Stimulated activated CD8-positive, alpha-beta memory T cell treated with anti-CD3 and anti-CD28 coated beads, Interleukin-4, amount 100 ng/mL, for 24 hours (primary cell): ENCODE data around the gene NTMT1.
A peak's percentile ranks its signal among the peaks of the same experiment; 100 is the strongest.
"Not testable (repeated sequence)": the region's sequence is repeated elsewhere in the genome, so short reads cannot be mapped to it uniquely, and the experiment has no call there.

Experiments
- DNase-seq: peaks from one replicate; pipeline ENCODE4 v3.0.0-alpha.2; 2020; ENCODE audit warnings: low read depth

The NTMT1 gene

DNA sequence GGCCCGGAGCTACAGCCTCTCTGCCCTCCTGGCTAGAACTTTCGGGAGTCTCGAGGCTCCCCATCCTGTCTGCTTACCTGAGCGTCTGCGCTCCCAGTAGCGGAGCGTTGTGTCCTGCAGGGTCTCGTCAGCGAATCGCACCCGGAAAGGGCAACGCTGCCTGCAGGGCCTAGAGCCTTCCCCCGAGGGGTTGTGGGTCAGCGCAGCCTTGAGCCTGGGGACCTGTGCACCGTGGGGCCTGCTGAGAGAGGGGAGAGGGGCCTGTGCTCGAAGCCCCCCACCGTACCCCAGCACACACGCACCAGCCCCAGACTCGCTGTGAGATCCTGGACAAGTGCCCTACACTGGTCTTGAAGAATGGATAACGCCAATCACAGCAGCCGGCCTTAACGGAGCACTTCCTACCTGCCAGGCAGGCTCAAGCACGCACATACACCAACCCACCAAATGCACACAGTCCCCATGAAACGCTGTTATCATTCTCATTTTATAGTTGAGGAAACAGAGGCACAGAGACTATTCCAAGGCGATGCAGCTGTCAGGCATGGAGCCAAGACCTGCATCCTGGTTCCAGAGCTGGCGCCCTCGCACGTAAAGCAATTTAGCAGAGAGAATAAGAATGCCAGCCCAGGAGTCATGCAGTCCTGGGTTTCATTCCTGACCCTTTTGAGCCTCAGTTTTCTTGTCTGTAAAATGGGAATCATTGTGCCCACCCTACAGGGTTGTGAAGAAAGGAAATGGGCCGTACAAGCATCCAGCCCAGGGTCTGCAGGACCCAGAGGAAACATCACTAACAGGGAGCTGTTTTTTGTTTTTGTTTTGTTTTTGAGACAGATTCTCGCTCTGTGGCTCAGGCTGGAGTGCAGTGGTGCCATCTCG, 10.3 kb upstream of the NTMT1 start:
- DNase-seq = no peak

DNA sequence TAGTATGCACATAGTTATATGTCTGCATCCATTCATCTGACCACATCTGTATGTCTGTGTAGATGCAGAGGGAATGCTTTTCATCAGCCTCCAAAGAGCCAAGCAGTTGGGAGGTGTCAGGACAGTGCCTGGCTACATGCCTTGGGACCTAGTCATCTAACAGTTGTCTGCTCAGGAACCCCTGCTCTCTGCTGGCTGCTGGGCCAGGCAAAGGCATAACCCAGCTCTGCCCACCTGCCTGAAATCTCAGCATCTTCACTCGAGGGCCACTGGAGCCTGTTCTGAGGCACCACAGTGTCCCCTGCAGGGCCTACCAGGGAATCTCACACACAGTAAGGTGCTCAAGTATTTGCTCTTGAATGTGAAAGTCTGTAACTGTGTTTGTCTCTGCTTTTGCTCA, 8.8 kb upstream of the NTMT1 start:
- no peak for DNase-seq

DNA sequence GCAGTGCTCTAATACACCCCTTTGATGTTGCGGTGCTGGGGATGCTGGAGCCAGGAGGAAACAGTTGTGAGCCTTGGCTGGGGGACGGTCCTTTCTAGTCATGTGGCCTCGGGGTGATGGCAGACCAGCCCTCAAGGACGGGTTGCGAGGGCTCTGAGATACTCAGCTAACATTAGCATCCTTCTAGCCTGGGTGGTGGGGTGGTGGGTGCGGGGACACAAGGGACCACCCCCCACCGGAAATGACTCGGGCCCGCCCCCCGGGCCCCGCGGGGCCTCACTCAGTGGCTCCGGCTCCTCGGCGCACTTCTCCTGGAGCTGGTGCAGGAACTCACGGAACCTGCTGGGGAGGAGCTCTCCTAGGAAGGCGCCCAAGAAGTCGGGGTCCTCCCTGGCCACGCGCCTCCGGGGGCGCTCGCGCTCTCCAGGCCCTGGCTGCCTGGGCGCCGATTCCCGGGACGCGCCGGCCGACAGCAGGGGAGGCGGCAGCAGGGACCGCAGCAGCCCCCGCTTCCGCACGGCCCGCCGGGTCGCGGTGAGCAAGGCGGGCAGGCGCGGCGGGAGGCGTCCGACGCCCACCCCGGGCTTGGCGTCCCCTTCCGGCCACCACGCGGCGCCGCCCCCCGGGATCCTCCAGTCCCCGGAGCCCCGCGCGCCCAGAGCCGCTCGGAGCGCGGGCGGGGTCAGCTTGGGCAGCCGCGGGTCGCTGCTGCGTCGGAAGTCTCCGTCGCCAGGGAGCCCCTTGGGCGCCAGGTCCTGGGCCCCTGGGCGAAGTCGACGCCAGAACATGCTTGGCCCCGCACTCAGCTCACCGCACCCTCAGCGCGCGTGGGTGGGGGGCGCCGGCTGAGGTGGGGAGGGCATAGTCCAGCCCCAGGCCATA, 5.9 kb upstream of the NTMT1 start:
- no peak for DNase-seq

DNA sequence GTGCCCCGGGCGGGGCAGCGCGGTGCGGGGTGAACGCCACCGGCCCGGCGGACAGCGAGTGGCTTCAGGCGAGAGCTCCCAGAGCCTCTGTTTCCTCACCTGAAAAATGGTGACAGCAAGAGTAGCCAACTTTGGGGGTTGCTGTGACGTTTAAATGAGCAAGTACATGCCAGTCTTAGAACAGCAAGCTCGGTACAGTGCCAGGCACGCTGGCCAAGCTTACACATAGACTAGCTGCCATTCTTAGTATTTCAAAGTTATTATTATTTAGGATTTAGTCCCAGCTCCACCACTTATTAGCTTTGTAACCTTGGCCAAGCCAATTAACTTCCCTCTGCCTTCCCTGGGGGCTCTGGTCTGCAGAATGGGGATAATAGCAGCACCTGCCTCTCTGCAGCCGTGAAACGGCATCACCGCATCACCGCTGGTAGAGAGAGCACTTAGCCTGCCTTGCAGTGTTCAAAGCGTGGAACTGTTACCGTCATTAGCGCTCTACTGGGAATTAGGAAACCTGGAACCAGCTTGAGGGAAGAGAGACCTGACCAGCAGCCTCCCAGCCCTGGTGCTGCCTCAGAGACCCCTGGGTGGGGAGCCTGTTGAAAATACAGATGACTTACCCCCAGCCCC, 5.2 kb upstream of the NTMT1 start, which contains the start of gene C9orf50:
Gene C9orf50 (minus strand): TSS at position 433 of the 627 bp plus-strand sequence. CDS start 527 bp downstream, outside the sequence.
- DNase-seq = no peak

DNA sequence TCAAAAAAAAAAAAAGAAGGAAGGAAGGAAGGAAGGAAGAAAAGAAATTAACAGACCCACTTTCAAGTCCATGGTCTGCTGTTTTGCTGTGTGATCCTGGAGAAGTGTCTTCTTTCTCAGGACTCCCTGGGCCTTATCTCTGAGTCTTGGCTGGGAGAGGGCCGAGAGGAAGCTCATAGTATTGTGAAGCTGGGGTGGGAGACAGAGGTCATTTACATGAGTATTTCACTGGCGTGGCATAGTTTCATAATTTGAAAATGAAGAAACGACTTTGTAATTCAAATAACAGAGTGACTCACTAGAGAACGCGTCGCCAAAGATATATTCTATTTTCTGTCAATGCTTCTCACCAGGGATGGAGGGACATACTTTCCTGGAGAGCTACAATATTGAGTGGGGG, 2.6 kb upstream of the NTMT1 start:
- DNase-seq = no peak

DNA sequence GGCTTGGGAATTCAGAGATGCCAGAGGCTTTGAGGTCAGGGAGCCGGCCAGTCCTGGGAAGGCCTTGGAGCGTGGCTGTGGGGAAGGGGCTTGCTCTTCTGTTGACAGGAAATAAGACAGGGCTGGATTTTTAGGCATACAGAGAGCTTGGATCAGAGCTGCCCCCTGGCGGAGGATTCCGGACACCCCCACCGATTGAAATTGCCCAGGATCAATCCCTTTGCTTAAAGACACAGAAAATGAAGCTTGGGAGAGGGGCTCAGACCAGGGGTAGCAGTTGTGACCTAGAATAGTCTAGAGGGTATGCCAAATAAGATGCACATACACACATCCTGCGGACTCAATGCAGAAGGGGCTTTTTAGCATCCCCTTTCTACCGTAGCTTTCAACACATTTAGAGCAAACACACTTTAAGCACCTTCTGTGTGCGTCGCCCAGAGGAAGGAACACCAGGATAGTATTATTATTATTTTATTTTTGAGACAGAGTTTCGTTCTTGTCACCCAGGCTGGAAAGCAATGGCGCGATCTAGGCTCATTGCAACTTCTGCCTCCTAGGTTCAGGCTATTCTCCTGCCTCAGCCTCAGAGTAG, 1.7 kb upstream of the NTMT1 start:
- DNase-seq = peak; percentile 63

DNA sequence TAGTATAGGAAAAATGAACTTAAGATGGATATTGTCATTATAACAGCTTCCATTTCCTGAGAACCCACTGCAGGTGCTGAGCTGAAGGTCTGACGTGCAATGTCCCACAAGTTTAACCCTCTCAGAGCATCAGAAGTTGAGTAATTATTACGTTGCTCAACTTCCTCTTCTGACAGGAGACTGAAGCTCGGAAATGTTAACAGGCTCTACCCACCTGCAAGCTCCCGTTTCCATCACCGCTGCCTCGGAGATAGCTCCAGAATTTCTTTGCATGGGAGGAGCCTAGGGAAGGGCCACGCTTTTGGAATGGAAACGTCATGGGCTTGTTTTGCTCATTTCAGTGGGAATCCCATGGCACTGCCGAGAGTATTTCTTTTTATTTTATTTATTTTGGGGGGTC, 1.0 kb upstream of the NTMT1 start:
- DNase-seq = no peak

DNA sequence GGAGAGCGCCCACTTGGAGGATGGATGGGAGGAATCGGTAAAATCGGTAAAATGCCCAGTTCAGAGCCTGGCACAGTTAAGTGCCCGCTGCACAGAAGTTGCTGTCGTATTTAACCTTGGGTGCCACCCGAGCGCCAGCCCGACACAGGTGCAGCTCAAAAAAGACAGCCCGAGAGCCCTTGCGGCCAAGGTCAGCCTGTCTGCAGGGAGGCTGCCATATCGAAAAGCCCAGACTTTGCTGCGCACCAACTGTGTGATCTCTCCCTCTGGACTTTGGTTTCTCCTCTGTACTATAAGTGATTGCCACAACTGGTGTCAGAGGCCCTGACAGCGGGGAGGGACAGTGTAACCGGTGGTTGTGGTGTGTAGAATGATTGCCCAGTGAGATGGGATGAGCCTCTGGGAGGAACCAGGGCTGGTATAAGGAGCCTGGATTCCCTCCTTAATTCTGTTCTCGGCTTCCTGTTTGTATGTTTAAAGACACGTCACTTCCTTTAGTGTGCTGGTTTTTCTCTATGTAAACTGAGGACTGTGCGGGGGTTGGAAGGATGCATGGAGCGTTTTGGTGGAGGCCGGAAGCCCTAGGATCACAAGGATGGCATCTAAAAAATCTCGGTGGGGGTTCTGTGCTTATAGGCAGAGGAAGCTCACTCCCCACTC, 792 bp downstream of the NTMT1 start:
- DNase-seq = no peak

DNA sequence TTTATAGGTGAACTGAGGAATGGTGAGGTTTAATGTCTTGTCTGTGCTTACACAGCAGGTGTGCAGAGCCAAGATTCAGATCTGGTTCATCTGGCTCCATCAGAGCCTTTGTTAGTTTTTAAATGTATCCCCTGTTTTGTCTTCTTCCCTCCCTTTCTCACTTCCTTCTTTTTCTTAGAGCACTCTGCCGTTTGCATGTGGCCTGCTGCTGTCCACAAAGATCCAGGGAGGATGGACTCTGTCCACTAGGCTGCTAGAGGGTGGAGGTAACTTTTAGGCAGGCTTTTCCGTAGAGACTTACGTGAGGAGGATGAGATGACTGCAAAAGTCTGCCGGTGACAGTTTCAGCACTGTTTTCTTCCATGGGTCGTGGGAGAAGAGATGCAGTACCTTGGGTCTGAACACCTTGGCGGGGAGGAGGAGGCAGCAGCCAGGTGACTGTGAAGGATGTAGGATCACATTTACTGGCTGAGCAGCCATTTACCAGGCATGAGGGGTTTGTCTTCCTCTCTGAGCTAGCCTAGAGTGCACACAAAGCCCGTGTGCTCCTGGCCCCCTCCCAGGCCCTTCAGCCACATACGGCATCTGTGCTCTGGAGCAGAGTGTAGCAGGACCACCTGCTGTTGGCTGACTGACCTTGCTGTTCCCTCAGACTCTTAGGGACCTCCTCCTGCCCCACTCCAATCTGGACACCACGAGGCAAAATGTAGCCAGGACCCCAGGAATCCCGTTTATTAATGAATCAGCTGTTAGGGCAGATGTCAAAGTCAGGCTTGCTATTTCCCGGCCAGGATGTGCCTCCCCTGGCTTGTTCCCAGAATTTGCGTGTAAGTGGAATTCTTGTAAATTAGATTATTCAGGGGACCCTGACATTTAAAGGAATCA, 1.8 kb downstream of the NTMT1 start:
- no peak for DNase-seq

DNA sequence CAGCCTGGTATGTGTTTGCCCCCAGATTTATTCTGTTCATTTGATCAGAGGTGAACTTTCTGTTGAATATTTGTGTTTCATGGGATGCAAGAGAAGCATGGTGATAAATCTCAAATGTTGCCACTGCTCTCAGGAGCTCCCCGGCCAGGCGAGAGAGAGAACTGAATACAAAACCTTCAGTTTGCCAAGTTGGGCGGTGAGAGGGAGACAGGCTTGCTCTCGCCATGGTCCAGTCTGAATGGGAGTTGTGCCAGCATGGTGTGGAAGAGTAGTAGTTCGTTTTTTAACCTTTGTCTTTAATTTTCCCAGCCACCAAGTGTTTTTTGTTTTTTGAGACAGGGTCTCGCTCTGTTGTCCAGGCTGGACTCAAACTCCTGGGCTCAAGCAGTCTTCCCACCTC, 2.7 kb downstream of the NTMT1 start:
- DNase-seq = no peak

DNA sequence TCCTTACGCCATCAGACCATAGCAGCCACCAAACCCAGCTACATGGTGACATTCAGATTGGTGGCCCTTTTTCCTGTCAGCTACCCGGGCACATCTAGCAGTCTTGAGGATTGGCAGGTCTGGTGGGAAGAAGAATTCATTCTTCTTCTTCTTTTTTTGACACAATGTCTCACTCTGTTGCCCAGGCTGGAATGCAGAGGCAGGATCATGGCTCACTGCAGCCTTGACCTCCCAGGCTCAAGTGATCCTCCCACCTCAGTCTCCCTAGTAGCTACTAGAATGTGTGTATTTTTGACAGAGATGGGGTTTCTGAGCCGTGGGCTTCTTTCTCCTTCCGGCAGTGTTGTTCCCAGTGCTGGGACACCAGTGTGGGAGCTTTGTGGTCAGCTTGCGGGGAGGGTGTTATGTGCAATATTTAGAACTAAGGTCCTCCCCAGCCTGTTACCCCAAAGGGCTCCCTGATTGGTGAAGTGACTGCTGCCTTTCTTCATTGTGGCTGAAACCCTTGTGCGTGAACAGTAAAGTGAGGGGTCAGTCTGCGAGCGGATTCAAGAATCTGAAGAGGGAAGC, 3.4 kb downstream of the NTMT1 start:
- no peak for DNase-seq

DNA sequence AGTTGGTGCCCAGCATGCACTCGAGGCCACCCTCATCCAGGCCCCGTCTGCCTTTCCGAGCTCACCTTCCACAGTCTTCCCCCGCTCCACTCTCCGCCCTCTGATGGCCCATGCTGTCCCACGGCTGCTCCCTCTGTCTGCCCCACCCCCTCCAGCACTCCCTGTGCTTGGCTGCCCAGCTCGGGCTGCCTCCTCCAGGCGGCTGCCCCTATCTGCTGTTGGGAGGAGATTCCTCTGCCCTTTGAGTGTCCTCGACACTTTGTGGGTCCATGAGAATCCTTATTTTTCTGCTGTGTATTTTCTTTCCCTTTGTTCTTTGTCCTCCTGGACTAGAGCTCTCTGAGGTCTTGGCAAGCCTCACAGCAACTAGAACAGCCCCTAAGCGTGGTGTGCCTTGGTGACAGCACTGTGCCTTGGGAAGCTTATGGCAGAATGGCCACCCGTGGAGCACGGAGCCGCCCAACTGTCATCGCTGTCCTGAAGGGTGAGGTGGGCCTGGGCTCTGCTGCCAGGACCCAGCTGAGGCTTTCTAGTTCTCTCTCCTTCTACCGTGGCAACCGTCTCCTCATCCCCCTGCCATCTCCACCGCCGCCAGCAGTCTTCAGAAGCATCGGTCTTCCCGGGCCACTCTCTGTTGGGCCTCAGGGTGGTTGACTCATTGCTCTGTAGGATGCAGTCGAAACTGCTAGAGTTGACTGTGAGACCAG, 5.2 kb downstream of the NTMT1 start:
- no peak for DNase-seq

DNA sequence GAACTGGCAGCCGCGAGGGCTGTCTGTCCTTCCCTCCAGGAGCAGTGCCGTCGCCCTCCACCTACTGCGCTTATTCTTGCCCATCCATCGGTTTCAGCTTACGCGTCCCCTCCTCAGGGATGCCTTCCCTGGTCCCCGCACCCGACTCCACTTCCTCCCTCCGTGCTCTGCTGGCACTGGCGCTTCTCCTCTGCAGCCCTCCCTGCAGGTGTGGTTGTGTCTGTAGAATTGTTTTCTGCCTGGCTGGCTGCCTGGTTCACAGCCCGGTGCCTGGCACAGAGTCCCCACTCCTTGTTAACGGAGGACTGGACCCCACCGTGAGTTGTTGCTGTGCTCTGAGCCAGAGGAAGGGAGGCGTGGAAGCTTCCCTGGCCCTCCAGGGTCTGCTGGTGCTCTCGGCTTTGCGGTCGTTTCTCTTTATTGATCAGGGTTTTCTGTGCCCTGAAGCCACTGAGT, 5.7 kb downstream of the NTMT1 start:
- DNase-seq = no peak

DNA sequence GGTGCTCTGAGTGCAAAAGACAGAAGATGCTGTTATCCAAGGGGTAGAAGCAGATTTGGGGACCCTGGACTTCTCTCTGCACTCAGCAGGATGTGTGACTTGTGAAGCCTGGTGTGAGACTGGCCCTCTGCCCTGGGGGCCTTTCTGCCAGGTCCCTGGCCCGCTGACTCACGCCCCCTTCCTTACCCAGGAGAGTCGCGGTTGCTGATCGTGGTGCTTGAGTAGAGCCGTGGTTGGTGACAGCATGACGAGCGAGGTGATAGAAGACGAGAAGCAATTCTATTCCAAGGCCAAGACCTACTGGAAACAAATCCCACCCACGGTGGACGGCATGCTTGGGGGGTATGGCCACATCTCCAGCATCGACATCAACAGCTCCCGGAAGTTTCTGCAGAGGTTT, 6.5 kb downstream of the NTMT1 start:
- DNase-seq = no peak

DNA sequence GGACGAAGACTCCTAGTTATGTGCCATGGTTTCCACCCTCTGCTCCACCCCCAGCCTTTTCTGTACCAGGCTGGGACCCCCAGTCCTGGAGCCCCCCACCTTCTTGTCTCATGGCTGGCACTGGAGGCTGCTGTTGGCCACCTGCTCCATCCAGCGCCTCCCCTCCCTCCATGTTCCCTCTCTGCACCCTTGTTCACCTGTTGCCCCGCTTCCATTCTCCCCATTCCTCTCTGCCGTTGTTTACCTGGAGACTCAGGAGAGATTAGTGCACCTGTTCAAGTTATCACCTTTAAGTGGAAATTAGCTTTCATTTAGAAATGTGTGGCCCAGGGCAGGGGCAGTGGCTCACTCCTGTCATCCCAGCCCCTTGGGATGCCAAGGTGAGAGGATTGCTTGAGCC, 7.2 kb downstream of the NTMT1 start:
- no peak for DNase-seq

DNA sequence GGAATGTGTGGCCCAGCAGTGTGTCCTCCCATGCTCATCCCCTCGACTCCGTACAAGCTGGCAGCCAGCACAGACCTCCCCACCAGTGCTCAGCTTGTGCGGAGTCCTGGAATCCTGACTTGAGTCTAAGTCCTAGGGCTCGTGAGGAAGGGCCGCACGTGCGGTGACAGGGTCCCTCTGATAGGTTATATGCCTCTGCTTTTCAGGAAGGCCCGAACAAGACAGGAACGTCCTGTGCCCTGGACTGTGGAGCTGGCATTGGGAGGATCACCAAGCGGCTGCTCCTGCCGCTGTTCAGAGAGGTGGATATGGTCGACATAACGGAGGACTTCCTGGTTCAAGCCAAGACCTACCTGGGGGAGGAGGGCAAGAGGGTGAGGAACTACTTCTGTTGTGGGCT, 7.9 kb downstream of the NTMT1 start:
- no peak for DNase-seq

DNA sequence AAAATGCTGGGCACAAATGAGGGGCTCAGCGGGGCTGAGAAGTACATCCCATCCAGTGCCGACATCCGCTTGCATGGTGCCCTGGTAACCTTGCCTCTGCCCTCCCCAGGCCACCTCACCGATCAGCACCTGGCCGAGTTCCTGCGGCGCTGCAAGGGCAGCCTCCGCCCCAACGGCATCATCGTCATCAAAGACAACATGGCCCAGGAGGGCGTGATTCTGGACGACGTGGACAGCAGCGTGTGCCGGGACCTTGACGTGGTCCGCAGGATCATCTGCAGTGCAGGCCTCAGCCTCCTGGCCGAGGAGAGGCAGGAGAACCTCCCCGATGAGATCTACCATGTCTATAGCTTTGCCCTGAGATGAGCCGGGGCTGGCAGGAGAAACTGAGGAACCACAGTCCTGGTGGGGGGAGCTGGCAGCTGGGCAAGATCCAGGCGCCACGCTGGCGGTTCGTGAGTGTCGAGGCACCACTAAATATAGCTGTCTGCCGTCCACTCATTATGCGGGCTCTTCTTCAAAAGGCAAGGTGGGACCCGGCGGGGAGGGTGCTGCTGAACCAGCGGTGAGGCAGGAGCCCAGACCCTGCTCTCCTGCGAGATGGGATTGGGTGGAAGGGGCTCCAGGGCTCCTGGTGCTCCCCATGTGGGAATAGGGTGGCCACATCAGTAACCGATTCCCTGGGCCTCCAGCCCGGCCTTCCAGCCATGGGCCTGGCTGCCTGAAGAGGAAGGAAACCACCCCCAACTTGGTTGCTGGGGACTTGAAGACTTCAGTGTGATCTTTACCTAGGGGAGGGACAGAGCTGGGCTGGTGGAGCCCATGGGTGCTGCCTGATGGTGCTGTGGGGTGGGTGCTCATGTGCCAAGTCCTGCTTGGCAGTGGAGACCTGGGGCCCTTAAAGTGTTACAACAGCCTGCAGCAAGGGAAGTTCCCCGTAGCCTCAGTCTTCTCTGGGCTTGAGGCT, 9.4 kb downstream of the NTMT1 start:
- DNase-seq = no peak

DNA sequence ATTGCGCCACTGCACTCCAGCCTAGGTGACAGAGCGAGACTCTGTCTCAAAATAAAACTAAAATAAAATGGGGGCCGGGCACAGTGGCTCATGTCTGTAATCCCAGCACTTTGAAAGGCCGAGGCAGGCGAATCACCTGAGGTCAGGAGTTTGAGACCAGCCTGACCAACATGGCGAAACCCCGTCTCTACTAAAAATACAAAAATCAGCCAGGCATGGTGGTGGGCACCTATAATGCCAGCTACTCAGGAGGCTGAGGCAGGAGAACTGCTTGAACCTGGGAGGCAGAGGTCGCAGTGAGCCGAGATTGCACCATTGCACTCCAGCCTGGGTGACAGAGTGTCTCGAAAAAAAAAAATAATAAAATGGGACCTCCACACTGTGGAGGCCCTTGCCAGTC, 10.4 kb downstream of the NTMT1 start:
- DNase-seq = not testable (repeated sequence)
